A549 (cell line): ENCODE measurements around the gene CMIP. TPM values are rescaled to one million over a fixed set of nuclear protein-coding genes. Genes with fewer than 3 reads are reported as not detected.

Experiments used
- ATAC-seq, 2 experiments: fragments of 200-7000 bp in 1 of 2; fragments of >200 bp in 1 of 2; cut with Nextera tagmentation in 1 of 2; cut with Tn5 transposase in 1 of 2; 3 replicates each; pipeline versions ENCODE4 v1.8.0 to v1.9.1; 2018 to 2020; ENCODE audit warnings: mild to moderate bottlenecking in 1 of 2, moderate library complexity in 1 of 2
- CTCF ChIA-PET: fragments of 300-600 bp; sonication (Branson Sonifier 250); formaldehyde crosslinking; extraction: SDS; loops from one replicate; lab custom pipeline; 2021; ENCODE audit warnings: antibody characterized with exemption, inconsistent platforms; lab: Yijun Ruan, JAX
- POLR2A ChIA-PET: fragments of 350-600 bp; formaldehyde crosslinking; extraction: SDS; loops from one replicate; lab custom pipeline; 2021; ENCODE audit warnings: antibody characterized with exemption, inconsistent platforms; lab: Yijun Ruan, JAX
- DNase-seq, 2 experiments: peaks; one replicate each; pipeline versions ENCODE4 v3.0.0 to v3.0.0-alpha.2; 2011 to 2016; ENCODE audit warnings: low read depth in 1 of 2, low spot score in 1 of 2
- FAIRE-seq: peaks from 2 replicates; lab custom pipeline; 2011; peaks lifted over from hg19 to GRCh38; lab: Jason Lieb, UNC
- H3K27ac ChIP-seq, 2 experiments: fragments of >200 bp; sonication (Bioruptor Twin); formaldehyde crosslinking; 3 replicates each; pipeline ENCODE4 v1.5.1; 2016 to 2017
- H3K4me1 ChIP-seq: fragments of >200 bp; sonication (Bioruptor Twin); formaldehyde crosslinking; 3 replicates; pipeline ENCODE4 v1.6.1; 2016
- H3K4me2 ChIP-seq: fragments of >200 bp; sonication (Bioruptor Twin); formaldehyde crosslinking; 3 replicates; pipeline ENCODE4 v1.6.1; 2016
- H3K4me3 ChIP-seq: fragments of >200 bp; sonication (Bioruptor Twin); formaldehyde crosslinking; 3 replicates; pipeline ENCODE4 v1.5.1; 2016
- H3K9me3 ChIP-seq: fragments of >200 bp; sonication (Bioruptor Twin); formaldehyde crosslinking; 3 replicates; pipeline ENCODE4 v1.6.1; 2016
- BHLHE40 ChIP-seq: IDR thresholded peaks from 2 replicates; pipeline ENCODE4 v1.6.1; 2012; ENCODE audit warnings: low read depth, low read length, inconsistent platforms
- E2F6 ChIP-seq: IDR thresholded peaks from 2 replicates; pipeline ENCODE4 v1.6.1; 2012; ENCODE audit warnings: low read depth, borderline replicate concordance
- EHF ChIP-seq: fragments of 250-450 bp; sonication (Bioruptor Pico); IDR thresholded peaks from 2 replicates; pipeline ENCODE4 v1.5.0; 2020; ENCODE audit warnings: mild to moderate bottlenecking
- EHMT2 ChIP-seq: fragments of 200-600 bp; sonication (generic); IDR thresholded peaks from 2 replicates; pipeline ENCODE4 v1.6.1; 2016; ENCODE audit warnings: antibody characterized with exemption, low read depth, mild to moderate bottlenecking, moderate library complexity
- ELK1 ChIP-seq: fragments of 150-350 bp; IDR thresholded peaks from 2 replicates; pipeline ENCODE4 v1.6.1; 2014; ENCODE audit warnings: low read depth, mild to moderate bottlenecking, low read length
- EP300 ChIP-seq, 2 experiments: fragments of >200 bp; sonication (Bioruptor Twin); formaldehyde crosslinking; IDR thresholded peaks; 2 replicates in 1 of 2; 3 replicates in 1 of 2; pipeline ENCODE4 v1.6.1; 2016 to 2017
- ESRRA ChIP-seq: fragments of 150-350 bp; IDR thresholded peaks from 2 replicates; pipeline ENCODE4 v1.6.1; 2014; ENCODE audit warnings: mild to moderate bottlenecking, low read length, borderline replicate concordance
- FOSL2 ChIP-seq, 2 experiments: fragments of 450-650 bp in 1 of 2; fragments of >200 bp in 1 of 2; sonication (Bioruptor Twin) in 1 of 2; formaldehyde crosslinking; IDR thresholded peaks; 2 replicates each; pipeline versions ENCODE4 v1.5.0 to v1.6.1; 2016 to 2020; ENCODE audit warnings: mild to moderate bottlenecking in 1 of 2, moderate library complexity in 1 of 2
- GATA3 ChIP-seq: IDR thresholded peaks from 2 replicates; pipeline ENCODE4 v1.6.1; 2012; ENCODE audit warnings: borderline replicate concordance
- HDAC2 ChIP-seq: fragments of 200-600 bp; sonication (generic); IDR thresholded peaks from 2 replicates; pipeline ENCODE4 v1.6.1; 2016
- HMGXB4 ChIP-seq: fragments of 250-450 bp; sonication (Bioruptor Pico); IDR thresholded peaks from 2 replicates; pipeline ENCODE4 v1.5.0; 2021; ENCODE audit warnings: mild to moderate bottlenecking, moderate library complexity, borderline replicate concordance
- HOXA7 ChIP-seq: fragments of 250-450 bp; sonication (Bioruptor Pico); IDR thresholded peaks from 2 replicates; pipeline ENCODE4 v1.5.0; 2020; ENCODE audit warnings: mild to moderate bottlenecking, moderate library complexity
- HOXB5 ChIP-seq: fragments of 250-450 bp; sonication (Bioruptor Pico); IDR thresholded peaks from 2 replicates; pipeline ENCODE4 v1.5.0; 2020; ENCODE audit warnings: mild to moderate bottlenecking, moderate library complexity
- JUN ChIP-seq, 2 experiments: fragments of >200 bp; sonication (Bioruptor Twin); formaldehyde crosslinking; IDR thresholded peaks; 2 replicates in 1 of 2; 3 replicates in 1 of 2; pipeline ENCODE4 v1.6.1; 2016 to 2017
- KDM5A ChIP-seq: fragments of 200-600 bp; sonication (generic); IDR thresholded peaks from 2 replicates; pipeline ENCODE4 v1.6.1; 2016; ENCODE audit warnings: antibody characterized with exemption, mild to moderate bottlenecking
- MAFK ChIP-seq: fragments of 450-650 bp; IDR thresholded peaks from 2 replicates; pipeline ENCODE4 v1.6.1; 2014; ENCODE audit not compliant: partially characterized antibody
- MAX ChIP-seq: IDR thresholded peaks from 2 replicates; pipeline ENCODE4 v1.6.1; 2012
- NPAS2 ChIP-seq: fragments of 250-450 bp; sonication (Bioruptor Pico); IDR thresholded peaks from 2 replicates; pipeline ENCODE4 v1.8.0; 2022; ENCODE audit warnings: mild to moderate bottlenecking, moderate library complexity, borderline replicate concordance
- PBX3 ChIP-seq: IDR thresholded peaks from 2 replicates; pipeline ENCODE4 v1.6.1; 2012
- POLR2A ChIP-seq: IDR thresholded peaks from 2 replicates; pipeline ENCODE4 v1.6.1; 2012; ENCODE audit warnings: mild to moderate bottlenecking, low read length
- POLR2AphosphoS2 ChIP-seq: conservative IDR thresholded peaks from 2 replicates; pipeline ENCODE4 v1.6.1; 2012; ENCODE audit warnings: low read length, improper control_type of control experiment, inconsistent platforms
- RAD21 ChIP-seq, 2 experiments: fragments of >200 bp in 1 of 2; sonication (Bioruptor Twin) in 1 of 2; formaldehyde crosslinking in 1 of 2; IDR thresholded peaks in 1 of 2; conservative IDR thresholded peaks in 1 of 2; 2 replicates in 1 of 2; 3 replicates in 1 of 2; pipeline ENCODE4 v1.6.1; 2012 to 2018; ENCODE audit warnings: inconsistent platforms in 1 of 2
- RNF2 ChIP-seq: fragments of 200-600 bp; sonication (generic); IDR thresholded peaks from 2 replicates; pipeline ENCODE4 v1.6.1; 2016; ENCODE audit warnings: low read depth, mild to moderate bottlenecking, antibody characterized with exemption, moderate library complexity, borderline replicate concordance
- SREBF2 ChIP-seq: fragments of 450-650 bp; IDR thresholded peaks from 2 replicates; pipeline ENCODE4 v1.6.1; 2014; ENCODE audit warnings: mild to moderate bottlenecking, moderate library complexity
- TFCP2L1 ChIP-seq: fragments of 250-450 bp; sonication (Bioruptor Pico); IDR thresholded peaks from 2 replicates; pipeline ENCODE4 v1.5.0; 2021; ENCODE audit warnings: mild to moderate bottlenecking
- USF2 ChIP-seq: fragments of 450-650 bp; IDR thresholded peaks from 2 replicates; pipeline ENCODE4 v1.6.1; 2014; ENCODE audit warnings: antibody characterized with exemption
- ZC3H11A ChIP-seq: fragments of 450-650 bp; IDR thresholded peaks from 2 replicates; pipeline ENCODE4 v1.6.1; 2014; ENCODE audit warnings: antibody characterized with exemption, mild to moderate bottlenecking
- ZSCAN20 ChIP-seq: fragments of 250-450 bp; sonication (Bioruptor Pico); IDR thresholded peaks from 2 replicates; pipeline ENCODE4 v1.8.0; 2022; ENCODE audit warnings: mild to moderate bottlenecking, moderate library complexity
- WGBS: methylation state at CpG from one replicate; pipeline ENCODE4 v1.1.6; 2017; ENCODE audit errors: missing lambda C conversion rate; 5-methylcytosine and 5-hydroxymethylcytosine counted together
- polyA plus RNA-seq, 4 experiments: library from polyadenylated mRNA; depleted of rRNA in 3 of 4; stranded (reverse); fragments of >200 nt; fragmentation: RNase III in 1 of 4; extraction: RNeasy Plus Mini Kit Qiagen cat#74134 plus additional on column Dnase treatment in 1 of 4; gene quantifications; 2 replicates in 3 of 4; 3 replicates in 1 of 4; pipeline ENCODE4 v1.2.3, GENCODE V29; 2011 to 2017

CMIP gene
- polyA plus RNA-seq, 2 of the 4 experiments (the other 2 are of a cell fraction), result 21.6 to 125 TPM

GRCh38 chr16:81654346-81654745 lies 209.7 kb downstream of the CMIP start:
- FAIRE-seq (no peak), DNase-seq (no peak), ATAC-seq (no peak)
- Histone ChIP-seq H3K4me1 (peaks cover 39% of the 10 kb centered on the region), H3K4me2 (no peak overlapping the region), H3K9me3 (no peaks in the 10 kb centered on the region), H3K27ac (peak overlapping the region in 1 of 2 experiments; percentile 15; a peak in 1 of 6 replicates), H3K4me3 (no peak overlapping the region)
- 83% methylated on average over 1 of the region's 1 CpG for WGBS
- POLR2A ChIA-PET, result no interaction called here
- CTCF ChIA-PET, result interaction anchor here (1.2 to 2.4 kb wide), 5 partner anchors 10 to 43 kb away, joined by 3 to 9 read pairs (median 7); no protein-coding TSS in a partner anchor
- TF ChIP-seq E2F6, result no peak
- no peak for TF ChIP-seq SREBF2
- no peak for TF ChIP-seq BHLHE40
- no peak for TF ChIP-seq ZSCAN20 (CRISPR knock-in tag)
- TF ChIP-seq HOXB5, result no peak
- TF ChIP-seq HMGXB4, result no peak
- no peak for TF ChIP-seq NPAS2 (CRISPR knock-in tag)
- TF ChIP-seq HOXA7 (CRISPR knock-in tag), result no peak
- no peak for TF ChIP-seq USF2
- no peak for TF ChIP-seq KDM5A
- TF ChIP-seq MAFK, result no peak
- no peak for TF ChIP-seq POLR2A
- no peak for TF ChIP-seq GATA3
- TF ChIP-seq HDAC2, result no peak
- no peak for TF ChIP-seq POLR2AphosphoS2

- peaks cover 27% of the 10 kb centered on the region for H3K4me1 ChIP-seq
- CTCF ChIA-PET, result interaction anchor here (1.2 to 2.4 kb wide), 5 partner anchors 9 to 290 kb away, joined by 3 to 9 read pairs (median 3); no protein-coding TSS in a partner anchor
- H3K4me2 ChIP-seq, result no peak overlapping the region
- TF ChIP-seq KDM5A, result no peak
- no peak for TF ChIP-seq EHF (CRISPR knock-in tag)
- TF ChIP-seq PBX3, result no peak
- FAIRE-seq, result no peak
- peak overlapping the region in 1 of 2 experiments; percentile 26; a peak in 3 of 6 replicates for H3K27ac ChIP-seq
- POLR2A ChIA-PET, result no interaction called here
- H3K9me3 ChIP-seq, result no peaks in the 10 kb centered on the region
- WGBS, result 86% methylated on average over 14 of the region's 14 CpGs
- peak in 1 of 2 experiments; percentile 10; a peak in 2 of 6 replicates for ATAC-seq
- no peak for DNase-seq
- no peak overlapping the region for H3K4me3 ChIP-seq
Observed at GRCh38 chr16:81655469-81656162, 211.0 kb downstream of the CMIP start.

- ChIA-PET CTCF (interaction anchor here (0.6 to 0.9 kb wide), 2 partner anchors 206 to 1242 kb away, joined by 3 read pairs; no protein-coding TSS in a partner anchor), POLR2A (no interaction called here)
- 87% methylated on average over 8 of the region's 8 CpGs for WGBS
- H3K4me2 ChIP-seq, result no peak overlapping the region
- no peak for DNase-seq
- no peak overlapping the region for H3K4me3 ChIP-seq
- ATAC-seq, result no peak
- no peak for FAIRE-seq
- TF ChIP-seq GATA3 (no peak), MAX (no peak), JUN (IDR thresholded peaks at IDR 0.05) (no peak), HOXA7 (CRISPR knock-in tag) (no peak), EHF (CRISPR knock-in tag) (no peak), ZC3H11A (no peak), ELK1 (no peak), RNF2 (no peak), BHLHE40 (no peak), RAD21 (conservative IDR thresholded peaks at IDR 0.05 in 1 of 2, IDR thresholded peaks at IDR 0.05 in 1 of 2) (no peak), ESRRA (no peak), EP300 (IDR thresholded peaks at IDR 0.05) (no peak), TFCP2L1 (CRISPR knock-in tag) (no peak), EHMT2 (no peak), FOSL2 (IDR thresholded peaks at IDR 0.05) (no peak), FOSL2 (CRISPR knock-in tag; IDR thresholded peaks at IDR 0.05) (no peak)
- H3K9me3 ChIP-seq, result no peaks in the 10 kb centered on the region
- H3K4me1 ChIP-seq, result peaks cover 24% of the 10 kb centered on the region
- H3K27ac ChIP-seq, result no peak overlapping the region
Observed at GRCh38 chr16:81657224-81657623, 212.6 kb downstream of the CMIP start.
